ENCODE results near the gene NAT14.
A peak's percentile ranks its signal among the peaks of the same experiment; 100 is the strongest.
"Not testable (repeated sequence)": the region's sequence is repeated elsewhere in the genome, so short reads cannot be mapped to it uniquely, and the experiment has no call there.

The NAT14 gene

DNA sequence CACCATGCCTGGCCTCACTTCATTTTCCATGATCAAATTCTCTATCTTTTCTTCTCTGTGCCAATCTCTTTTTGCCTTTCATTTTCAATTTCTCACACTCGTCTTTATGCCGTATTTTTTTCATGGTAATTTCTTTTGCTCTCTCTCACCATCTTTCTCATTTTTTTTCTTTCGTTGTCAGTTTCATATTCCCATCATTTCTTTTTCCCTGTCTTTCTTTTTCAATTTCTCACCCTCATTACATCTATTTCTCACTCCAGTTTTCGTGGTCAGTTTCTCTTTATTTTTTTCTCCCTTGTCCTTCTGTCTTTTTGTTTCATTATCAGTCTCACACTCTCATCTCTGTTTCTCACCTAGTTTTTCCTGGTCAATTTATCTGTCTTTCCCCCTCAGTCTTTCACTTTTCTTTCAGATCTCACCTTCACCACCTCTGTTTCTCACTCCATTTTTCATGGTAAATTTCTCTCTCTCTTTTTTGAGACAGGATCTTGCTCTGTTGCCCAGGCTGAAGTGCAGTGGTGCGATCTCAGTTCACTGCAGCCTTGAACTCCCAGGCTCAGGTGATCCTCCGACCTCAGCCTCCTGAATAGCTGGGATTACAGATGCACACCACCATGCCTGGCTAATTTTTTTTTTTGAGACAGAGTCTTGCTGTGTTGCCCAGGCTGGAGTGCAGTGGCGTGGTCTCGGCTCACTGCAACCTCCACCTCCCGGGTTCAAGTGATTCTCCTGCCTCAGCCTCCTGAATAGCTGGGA is 17.4 kb downstream of the NAT14 start:
- DNase-seq (ENCODE audit: low read depth, low spot score), result no peak

DNA sequence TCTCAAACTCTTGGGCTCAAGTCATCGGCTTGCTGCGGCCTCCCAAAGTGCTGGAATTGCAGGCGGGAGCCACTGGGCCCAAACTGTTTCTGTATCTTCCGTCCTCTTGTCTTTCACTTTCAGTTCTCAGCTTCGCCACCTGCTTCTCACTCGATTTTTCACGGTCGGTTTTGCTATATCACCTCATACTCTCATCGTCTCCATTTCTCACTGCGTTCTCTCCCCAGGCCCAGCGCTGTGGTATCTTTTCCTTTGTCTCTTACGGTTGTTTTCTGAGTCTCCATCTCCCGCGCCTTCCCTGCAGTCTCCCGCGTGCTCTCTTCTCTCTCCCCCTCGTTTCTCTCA is 18.1 kb downstream of the NAT14 start:
- DNase-seq (ENCODE audit: low read depth, low spot score), result no peak

GRCh38 chr19:55503502-55504251 is 18.7 kb downstream of the NAT14 start:
- DNase-seq (ENCODE audit: low read depth, low spot score), result peak; percentile 82

DNA sequence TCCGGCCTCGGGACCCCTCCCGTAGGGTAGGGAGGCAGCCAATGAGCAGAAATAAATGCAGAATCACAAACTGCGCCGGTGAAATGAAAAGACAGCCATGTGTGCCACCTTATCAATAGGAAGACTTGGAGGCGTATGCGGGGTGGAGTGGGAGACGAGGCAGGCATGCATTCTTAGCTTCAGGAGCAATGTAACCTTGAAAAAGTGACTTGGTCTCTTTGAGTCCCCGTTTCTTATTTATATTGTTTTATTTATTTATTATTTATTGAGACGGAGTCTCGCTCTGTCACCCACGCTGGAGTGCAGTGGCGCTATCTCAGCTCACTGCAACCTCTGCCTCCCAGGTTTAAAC is 19.2 kb downstream of the NAT14 start:
- DNase-seq (ENCODE audit: low read depth, low spot score), result no peak

GRCh38 chr19:55504981-55505380 is 20.0 kb downstream of the NAT14 start:
- no peak for DNase-seq (ENCODE audit: low read depth, low spot score)

- no peak for DNase-seq (ENCODE audit: low read depth, low spot score)
These were observed 23.1 kb downstream of the NAT14 start for GRCh38 chr19:55508120-55508519.

GRCh38 chr19:55516878-55517620 is 32.1 kb downstream of the NAT14 start:
- peak; percentile 75 for DNase-seq (ENCODE audit: low read depth, low spot score)

DNA sequence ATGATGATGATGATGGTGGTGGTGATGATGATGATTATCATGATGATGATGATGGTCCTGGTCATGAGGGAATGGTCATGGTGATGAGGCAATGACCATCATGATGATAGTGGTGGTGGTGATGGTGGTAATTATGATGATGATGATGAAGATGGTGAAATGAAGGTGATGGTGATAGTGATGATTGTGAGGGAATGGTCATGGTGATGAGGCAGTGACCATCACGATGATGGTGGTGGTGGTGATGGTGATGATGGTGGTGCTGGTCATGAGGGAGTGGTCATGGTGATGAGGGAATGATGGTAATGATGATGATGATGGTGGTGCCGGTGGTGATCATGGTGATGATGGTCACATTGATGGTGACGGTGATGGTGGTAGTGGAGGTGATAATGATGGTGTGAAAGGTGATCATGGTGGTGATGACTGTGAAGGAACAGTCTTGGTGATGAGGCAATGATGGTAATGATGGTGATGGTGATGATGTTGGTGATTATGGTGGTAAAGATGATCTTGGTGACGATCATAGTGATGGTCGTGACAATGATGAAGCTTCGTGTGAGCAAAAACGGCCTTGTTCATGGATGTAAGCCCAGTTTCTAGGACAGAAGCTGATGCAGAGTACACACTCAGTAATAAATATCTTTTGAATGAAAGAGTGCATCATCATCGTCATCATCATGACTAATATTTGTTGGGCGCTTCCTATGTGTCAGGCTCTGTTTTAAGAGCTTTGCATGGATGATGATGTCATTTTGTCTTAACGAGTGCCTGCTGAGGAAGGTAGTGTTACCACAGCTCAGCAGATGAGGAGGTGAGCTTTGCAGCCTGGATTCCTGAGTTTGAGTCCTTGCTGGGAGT is 34.7 kb downstream of the NAT14 start:
- DNase-seq (ENCODE audit: low read depth, low spot score), result no peak

- no peak for DNase-seq (ENCODE audit: low read depth, low spot score)
These were observed 35.8 kb downstream of the NAT14 start for GRCh38 chr19:55520691-55521292.

GRCh38 chr19:55525289-55526101 is 40.5 kb downstream of the NAT14 start:
- no peak for DNase-seq (ENCODE audit: low read depth, low spot score)

GRCh38 chr19:55526216-55527196 is 41.5 kb downstream of the NAT14 start:
- DNase-seq (ENCODE audit: low read depth, low spot score), result peak; percentile 40

GRCh38 chr19:55527197-55528029 is 42.4 kb downstream of the NAT14 start:
- no peak for DNase-seq (ENCODE audit: low read depth, low spot score)

- DNase-seq (ENCODE audit: low read depth, low spot score), result no peak
These were observed 43.2 kb downstream of the NAT14 start for GRCh38 chr19:55528030-55528803.

DNA sequence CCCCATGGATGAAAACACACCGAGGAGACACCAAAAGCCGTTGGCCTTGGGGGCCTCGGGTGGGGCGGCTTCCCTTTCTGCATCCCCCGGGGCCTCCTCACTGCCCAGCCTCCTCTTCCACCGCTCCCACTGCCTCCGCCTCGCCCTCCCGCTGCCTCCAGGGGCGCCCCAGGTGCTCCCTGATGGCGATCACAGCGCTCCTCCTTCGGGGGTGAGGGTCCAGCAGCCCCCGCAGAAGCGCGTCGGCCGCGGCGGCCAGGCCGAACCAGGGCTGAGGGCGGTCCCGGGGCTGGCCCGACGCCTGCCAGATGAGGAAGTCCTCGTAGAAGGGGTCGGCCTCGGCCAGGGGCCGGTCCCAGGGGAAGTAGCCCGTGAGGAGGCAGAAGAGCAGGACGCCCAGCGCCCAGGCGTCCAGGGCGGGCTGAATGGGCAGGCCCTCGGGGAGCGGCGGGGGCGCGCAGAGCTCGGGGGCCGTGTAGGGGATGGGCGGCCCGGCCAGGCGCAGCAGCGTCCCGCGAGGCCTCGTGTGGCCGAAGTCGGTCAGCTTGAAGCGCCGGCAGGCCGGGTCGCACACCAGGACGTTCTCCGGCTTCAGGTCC is 44.7 kb downstream of the NAT14 start:
- no peak for DNase-seq (ENCODE audit: low read depth, low spot score)

DNA sequence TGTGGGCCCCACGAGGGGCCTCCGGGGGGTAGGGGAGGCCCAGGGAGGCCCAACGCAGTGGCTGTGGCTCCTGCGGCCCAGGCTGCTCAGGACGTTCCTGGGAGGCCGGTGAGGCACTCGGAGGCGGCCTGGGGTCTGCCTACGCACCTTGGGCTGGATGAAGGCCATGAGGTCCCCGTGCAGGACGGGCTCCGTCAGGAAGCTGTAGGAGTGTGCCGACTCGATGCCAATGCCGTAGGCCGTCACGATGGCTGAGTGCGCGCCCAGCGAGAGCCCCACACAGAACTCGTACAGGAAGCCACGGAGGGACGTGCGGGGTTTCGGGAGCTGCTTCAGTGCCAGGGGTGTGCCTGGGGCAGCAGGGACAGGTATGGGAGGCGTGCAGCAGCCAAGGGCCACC is 46.0 kb downstream of the NAT14 start:
- no peak for DNase-seq (ENCODE audit: low read depth, low spot score)

- DNase-seq (ENCODE audit: low read depth, low spot score), result not testable (repeated sequence)
These were observed 49.3 kb downstream of the NAT14 start for GRCh38 chr19:55534280-55534679.
